T-helper 2 cell treated with Interferon-gamma antibody and Interleukin-4, amounts not matched to agents 5 μg/mL and 100 μg/mL, for 36 hours (primary cell): ENCODE results near the gene ATG4A.

Experiments used
- DNase-seq: peaks from one replicate; pipeline ENCODE4 v3.0.0; 2021; ENCODE audit warnings: low spot score
- H3K27ac Mint-ChIP-seq: one replicate; pipeline ENCODE4 v1.8.0; 2021; ENCODE audit warnings: mild to moderate bottlenecking, mixed read lengths
- H3K27me3 Mint-ChIP-seq: one replicate; pipeline ENCODE4 v1.8.0; 2021; ENCODE audit warnings: low read depth, mixed read lengths
- H3K36me3 Mint-ChIP-seq: one replicate; pipeline ENCODE4 v1.8.0; 2021; ENCODE audit warnings: low read depth, mixed read lengths
- H3K4me1 Mint-ChIP-seq: one replicate; pipeline ENCODE4 v1.8.0; 2021; ENCODE audit warnings: low read depth, mixed read lengths
- H3K4me3 Mint-ChIP-seq: one replicate; pipeline ENCODE4 v1.8.0; 2022; ENCODE audit warnings: mild to moderate bottlenecking, moderate library complexity, mixed read lengths
- H3K9me3 Mint-ChIP-seq: one replicate; pipeline ENCODE4 v1.8.0; 2021; ENCODE audit warnings: mixed read lengths

ATG4A gene

DNA sequence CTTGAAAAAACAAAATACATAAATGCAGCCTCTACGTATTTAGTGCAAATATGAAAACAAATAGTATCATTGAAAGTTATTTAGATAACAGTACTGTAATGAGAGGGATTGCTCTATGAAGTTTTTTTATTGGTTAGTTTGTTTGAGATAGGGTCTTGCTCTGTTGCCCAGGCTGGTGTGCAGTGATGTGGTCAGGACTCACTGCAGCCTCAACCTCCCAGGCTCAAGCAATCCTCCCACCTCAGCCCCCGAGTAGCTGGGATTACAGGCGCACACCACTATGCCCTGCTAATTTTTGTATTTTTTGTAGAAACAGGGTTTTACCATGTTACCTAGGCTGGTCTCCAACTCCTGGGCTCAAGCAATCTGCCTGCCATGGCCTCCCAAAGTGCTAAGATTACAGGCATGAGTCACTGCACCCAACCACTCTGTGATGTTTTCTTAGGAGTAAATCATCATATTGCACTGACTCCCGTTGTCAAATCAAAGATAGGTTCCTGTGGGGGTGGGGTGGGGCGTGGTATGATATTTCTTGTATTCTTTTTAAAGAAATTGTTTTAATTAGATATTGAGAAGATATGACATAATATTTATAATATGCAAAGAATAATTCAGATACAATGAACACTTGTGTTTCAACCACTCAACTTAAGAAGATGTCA, 75.8 kb downstream of the ATG4A start:
- no peak for DNase-seq
- Mint-ChIP-seq H3K27me3 (no peaks in the 10 kb centered on the region), H3K4me3 (no peak overlapping the region), H3K27ac (no peak overlapping the region), H3K9me3 (no peaks in the 10 kb centered on the region), H3K36me3 (no peaks in the 10 kb centered on the region), H3K4me1 (no peaks in the 10 kb centered on the region)

DNA sequence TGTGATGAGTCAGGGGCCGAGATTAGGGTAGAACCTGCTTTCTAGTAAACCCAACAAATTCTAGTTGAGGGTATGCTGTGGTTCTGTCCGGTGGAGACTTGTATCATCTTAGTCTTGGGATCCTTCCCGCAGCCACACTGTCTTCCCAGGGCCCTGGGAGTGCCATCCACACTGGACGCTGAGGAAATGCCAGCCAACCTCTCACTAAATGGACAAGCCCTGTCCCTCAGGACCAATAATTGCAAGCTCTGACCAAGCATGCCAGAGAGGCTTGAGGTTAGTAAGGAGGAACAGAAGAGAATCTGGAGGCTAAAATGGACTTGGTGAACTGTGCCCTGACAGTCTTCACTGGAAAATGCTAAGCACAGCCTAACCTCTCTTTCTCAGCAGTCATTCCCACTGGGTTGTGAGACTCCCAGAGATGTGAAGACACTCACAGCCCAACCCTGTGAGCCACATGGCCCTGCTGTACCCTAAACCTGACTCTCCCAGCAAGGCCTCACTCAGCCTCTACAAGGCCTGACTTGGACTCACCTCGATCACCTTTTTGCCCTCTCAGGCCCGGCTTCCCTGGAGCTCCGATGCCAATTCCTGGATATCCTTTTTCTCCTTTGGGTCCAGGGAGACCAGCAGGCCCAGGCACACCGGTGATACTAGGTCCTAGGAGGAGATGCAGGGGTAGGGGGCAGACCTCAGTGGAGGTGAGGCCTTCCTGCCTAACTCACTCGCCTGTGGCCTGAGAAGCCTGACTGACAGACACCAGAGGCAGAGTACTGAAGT, 77.6 kb downstream of the ATG4A start:
- no peak overlapping the region for H3K27ac Mint-ChIP-seq
- H3K4me3 Mint-ChIP-seq, result no peak overlapping the region
- H3K36me3 Mint-ChIP-seq, result no peaks in the 10 kb centered on the region
- DNase-seq, result no peak
- no peaks in the 10 kb centered on the region for H3K27me3 Mint-ChIP-seq
- no peaks in the 10 kb centered on the region for H3K9me3 Mint-ChIP-seq
- H3K4me1 Mint-ChIP-seq, result no peaks in the 10 kb centered on the region

DNA sequence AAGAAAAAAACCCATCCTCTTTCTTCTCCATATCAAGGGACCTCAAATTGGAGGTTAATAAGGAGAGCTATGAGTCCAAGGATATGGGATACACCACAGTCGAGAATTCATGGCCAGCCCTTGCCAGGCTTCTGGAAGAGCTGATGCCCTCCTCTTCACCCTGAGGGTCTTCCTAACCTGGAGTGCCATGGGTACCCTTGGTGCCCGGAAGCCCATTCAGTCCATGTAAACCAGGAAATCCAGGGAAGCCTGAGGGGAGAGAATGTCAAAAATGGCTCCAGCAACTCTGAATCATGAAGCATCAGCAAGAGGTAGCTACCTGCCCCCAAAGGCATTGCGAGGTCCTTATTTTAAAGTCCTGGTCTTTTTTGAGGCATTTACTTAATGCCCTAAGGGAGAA, 78.2 kb downstream of the ATG4A start:
- no peak for DNase-seq
- Mint-ChIP-seq H3K27me3 (no peaks in the 10 kb centered on the region), H3K4me1 (no peaks in the 10 kb centered on the region), H3K4me3 (no peak overlapping the region), H3K27ac (no peak overlapping the region), H3K36me3 (no peaks in the 10 kb centered on the region), H3K9me3 (no peaks in the 10 kb centered on the region)

DNA sequence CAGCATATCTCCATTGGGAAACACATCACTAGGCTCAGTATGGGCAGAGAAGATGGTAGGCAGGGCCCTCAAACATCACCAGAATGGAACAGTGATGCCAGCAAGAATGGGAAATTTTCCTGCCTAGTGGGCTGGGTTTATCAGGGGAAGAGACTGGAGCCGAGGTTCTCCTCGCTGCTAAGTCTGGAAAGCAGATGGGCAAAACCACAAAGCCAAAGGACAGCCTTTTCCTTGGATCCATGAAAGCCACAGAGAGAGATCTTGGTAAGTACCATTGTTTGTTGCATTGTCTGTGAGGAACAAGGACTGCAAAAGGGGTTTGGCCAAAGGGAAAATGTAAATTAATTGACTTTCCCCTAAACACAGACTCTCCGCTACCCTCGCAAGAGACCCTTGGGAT, 80.1 kb downstream of the ATG4A start:
- Mint-ChIP-seq H3K9me3 (no peaks in the 10 kb centered on the region), H3K27me3 (no peaks in the 10 kb centered on the region), H3K27ac (no peak overlapping the region), H3K4me1 (no peaks in the 10 kb centered on the region), H3K4me3 (no peak overlapping the region), H3K36me3 (no peaks in the 10 kb centered on the region)
- no peak for DNase-seq

DNA sequence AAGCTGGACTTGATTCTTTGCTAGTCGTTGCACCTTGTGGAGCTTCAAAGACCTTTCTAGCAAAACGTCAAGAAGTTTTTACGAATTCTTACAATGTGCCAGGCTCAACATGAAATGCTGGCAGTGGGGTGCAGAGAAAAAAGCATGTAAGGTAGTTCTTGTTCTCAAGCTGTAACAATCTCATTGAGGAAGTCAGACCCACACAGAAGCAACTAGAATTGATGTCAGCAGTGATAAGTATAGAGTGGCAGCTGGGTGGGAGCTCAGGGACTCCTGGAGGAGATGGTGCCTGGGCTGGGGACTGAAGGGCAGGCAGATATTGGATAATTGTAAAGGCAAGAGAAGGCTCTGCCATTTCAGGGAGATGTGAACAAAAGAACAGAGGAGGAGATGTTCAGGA, 82.3 kb downstream of the ATG4A start:
- DNase-seq, result no peak
- no peak overlapping the region for H3K27ac Mint-ChIP-seq
- H3K4me1 Mint-ChIP-seq, result no peaks in the 10 kb centered on the region
- no peak overlapping the region for H3K4me3 Mint-ChIP-seq
- no peaks in the 10 kb centered on the region for H3K9me3 Mint-ChIP-seq
- H3K36me3 Mint-ChIP-seq, result no peaks in the 10 kb centered on the region
- H3K27me3 Mint-ChIP-seq, result no peaks in the 10 kb centered on the region

DNA sequence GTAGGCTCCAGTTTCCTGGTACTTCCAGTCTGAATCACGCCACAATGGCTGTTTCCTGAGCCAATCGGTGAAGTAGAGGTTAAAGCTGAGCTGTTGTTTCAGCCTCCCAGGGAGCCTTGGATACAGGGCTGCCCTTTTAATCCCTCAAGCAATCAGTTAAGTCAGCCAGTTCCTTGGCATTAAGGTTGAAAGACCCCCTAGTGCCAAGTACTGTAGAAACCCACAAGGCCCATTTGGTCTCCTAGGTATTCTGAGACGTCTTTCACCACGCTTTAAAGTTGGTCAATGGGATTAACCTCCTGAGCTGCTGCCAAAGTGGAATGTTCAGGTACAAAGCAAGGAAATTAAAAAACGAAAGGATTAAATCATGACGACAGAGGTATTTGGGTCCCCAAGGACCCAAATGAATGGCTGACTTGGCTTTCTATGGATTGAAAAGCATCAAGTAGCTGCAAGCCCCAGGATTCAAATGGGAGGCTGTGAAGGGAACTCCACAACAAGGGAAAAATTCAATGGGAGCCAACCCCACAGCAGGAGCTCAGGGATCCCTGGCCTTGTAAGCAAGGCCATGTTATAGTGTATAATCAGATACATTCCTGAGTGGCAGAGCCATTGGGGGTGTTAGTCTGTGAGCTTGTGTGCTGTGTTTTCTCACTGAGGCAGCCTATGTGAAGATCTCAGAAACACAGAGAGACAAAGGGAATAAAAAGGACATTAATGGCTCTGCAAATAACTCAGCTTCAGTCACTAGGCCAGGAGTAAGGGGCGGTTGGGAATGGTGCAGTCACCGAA, 86.0 kb downstream of the ATG4A start:
- Mint-ChIP-seq H3K4me3 (no peak overlapping the region), H3K27me3 (no peaks in the 10 kb centered on the region), H3K4me1 (no peaks in the 10 kb centered on the region), H3K27ac (no peak overlapping the region), H3K9me3 (no peaks in the 10 kb centered on the region), H3K36me3 (no peaks in the 10 kb centered on the region)
- DNase-seq, result no peak

DNA sequence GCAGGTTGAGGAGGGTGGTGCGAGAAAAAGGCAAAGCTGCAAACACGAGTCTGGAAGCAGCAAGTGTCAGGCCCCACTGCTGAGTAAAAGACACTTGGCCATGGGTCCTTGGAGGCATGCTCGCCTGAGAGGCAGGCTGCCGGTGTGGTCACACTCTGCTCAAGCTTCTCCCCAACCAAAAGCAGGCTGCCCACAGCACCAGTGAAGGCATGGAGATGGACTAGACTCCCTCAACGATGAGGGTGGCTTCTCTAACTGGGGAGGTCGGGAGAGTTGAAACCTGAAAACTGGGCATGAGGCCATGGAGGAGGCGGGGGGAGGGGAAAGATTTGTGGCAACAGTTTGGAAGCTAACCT, 86.5 kb downstream of the ATG4A start:
- Mint-ChIP-seq H3K27me3 (no peaks in the 10 kb centered on the region), H3K36me3 (no peaks in the 10 kb centered on the region), H3K27ac (no peak overlapping the region), H3K9me3 (no peaks in the 10 kb centered on the region), H3K4me1 (no peaks in the 10 kb centered on the region), H3K4me3 (no peak overlapping the region)
- no peak for DNase-seq

DNA sequence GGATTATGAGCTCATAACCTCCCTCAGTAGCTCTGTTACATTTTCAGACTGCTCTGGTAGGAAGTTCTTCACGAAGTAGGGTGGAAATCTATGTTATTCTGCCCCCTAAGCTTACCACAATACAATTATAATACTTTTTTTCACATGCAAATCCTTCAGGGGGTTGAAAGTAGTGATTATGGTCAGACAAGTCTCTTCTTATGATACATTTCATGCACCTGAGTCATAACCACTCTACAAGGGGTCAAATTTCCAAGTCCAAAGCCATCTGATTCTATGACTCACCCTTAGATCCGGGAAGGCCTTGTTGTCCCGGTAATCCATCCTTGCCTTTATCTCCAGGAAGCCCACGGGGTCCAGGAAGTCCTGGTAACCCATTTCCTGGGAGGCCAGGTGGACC, 95.2 kb downstream of the ATG4A start:
- Mint-ChIP-seq H3K9me3 (no peaks in the 10 kb centered on the region), H3K27ac (no peak overlapping the region), H3K4me3 (no peak overlapping the region), H3K27me3 (no peaks in the 10 kb centered on the region), H3K36me3 (no peaks in the 10 kb centered on the region), H3K4me1 (no peaks in the 10 kb centered on the region)
- DNase-seq, result no peak

DNA sequence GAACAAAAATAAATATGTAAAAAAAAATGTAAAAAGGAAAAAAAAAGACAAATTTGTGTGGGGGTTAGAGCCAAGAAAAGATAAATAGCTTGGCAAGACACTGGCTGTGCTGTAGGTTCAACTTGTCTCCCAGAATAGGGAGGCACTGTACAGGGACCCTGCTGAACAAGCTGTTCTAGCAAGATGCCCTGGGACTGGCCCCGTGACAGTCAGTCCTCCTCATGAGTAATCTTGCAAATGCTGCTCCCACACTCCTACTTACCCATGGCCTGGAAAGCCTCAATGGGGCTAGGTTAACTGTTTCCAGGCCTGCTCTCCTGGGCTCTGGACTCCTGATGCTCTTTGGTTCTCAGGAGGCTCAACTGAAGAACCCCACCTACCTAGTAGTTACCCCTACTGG, 106.8 kb downstream of the ATG4A start:
- Mint-ChIP-seq H3K4me1 (no peaks in the 10 kb centered on the region), H3K4me3 (no peak overlapping the region), H3K36me3 (no peaks in the 10 kb centered on the region), H3K27me3 (no peaks in the 10 kb centered on the region), H3K27ac (no peak overlapping the region), H3K9me3 (no peaks in the 10 kb centered on the region)
- DNase-seq, result no peak

DNA sequence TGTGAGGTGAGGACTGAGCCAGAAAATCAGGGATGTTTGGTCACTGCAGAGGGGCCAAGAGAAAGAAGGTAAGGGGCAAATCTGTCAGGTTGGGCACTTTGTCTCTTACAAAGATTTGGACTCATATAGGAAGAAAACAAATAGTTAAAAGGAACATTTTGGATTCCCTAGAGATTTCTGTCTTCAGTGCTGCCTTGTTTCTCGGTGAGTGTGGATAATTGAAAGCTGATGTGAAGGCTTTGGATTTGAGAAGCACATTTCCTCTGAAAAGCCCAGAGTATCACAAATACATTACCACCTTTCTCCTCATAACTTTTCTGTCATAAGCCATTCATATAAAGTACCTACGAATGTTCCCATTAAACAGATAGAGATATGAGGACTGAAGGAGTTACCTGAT, 107.5 kb downstream of the ATG4A start:
- no peaks in the 10 kb centered on the region for H3K4me1 Mint-ChIP-seq
- no peaks in the 10 kb centered on the region for H3K9me3 Mint-ChIP-seq
- H3K4me3 Mint-ChIP-seq, result no peak overlapping the region
- no peaks in the 10 kb centered on the region for H3K36me3 Mint-ChIP-seq
- no peaks in the 10 kb centered on the region for H3K27me3 Mint-ChIP-seq
- DNase-seq, result no peak
- H3K27ac Mint-ChIP-seq, result no peak overlapping the region

DNA sequence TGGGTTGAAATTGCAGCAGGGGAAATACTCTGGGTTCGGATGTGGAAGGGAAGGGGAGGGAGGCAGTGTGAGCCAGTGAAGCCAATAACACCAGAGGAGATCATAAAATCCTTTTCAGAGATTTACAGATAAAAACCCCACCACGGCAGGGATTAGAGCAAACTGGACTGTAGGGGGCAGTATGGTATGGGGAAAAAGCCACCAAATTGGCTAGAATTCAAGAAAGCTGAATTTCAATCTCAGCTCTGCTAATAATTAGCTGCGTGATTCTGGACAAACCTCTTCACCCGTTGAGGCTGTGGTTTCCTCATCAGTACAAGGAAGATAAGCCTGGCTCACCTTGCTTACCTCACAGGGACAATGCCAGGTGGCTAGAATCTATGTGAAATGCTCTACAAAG, 108.1 kb downstream of the ATG4A start:
- no peak for DNase-seq
- Mint-ChIP-seq H3K27ac (no peak overlapping the region), H3K36me3 (no peaks in the 10 kb centered on the region), H3K4me1 (no peaks in the 10 kb centered on the region), H3K27me3 (peaks cover 2% of the 10 kb centered on the region), H3K4me3 (no peak overlapping the region), H3K9me3 (no peaks in the 10 kb centered on the region)

DNA sequence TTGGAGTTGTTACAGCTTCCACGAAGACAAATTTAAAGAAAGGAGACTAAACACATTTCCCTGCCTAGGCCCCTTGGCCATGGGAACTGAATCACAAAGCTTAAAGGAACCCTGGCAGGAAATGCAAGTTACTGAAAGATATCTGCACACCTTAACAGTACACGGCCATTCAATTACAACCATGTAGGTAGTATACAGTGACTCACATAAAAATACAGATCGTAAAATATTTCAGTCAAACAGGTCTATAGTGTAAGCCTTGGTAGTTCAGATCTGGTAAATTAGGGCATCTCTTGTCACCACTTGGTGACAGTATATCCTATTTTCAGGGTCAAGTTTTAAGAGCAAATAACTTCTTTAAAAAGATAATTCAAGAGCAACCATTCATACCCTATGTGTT, 112.0 kb downstream of the ATG4A start:
- Mint-ChIP-seq H3K27me3 (peaks cover 9% of the 10 kb centered on the region), H3K9me3 (no peaks in the 10 kb centered on the region), H3K36me3 (no peaks in the 10 kb centered on the region), H3K4me3 (no peak overlapping the region), H3K27ac (no peak overlapping the region), H3K4me1 (no peaks in the 10 kb centered on the region)
- DNase-seq, result no peak
